GM19468 (cell line): ENCODE results near the gene AOC3.
"Not testable (repeated sequence)": the region's sequence is repeated elsewhere in the genome, so short reads cannot be mapped to it uniquely, and the experiment has no call there.

Source experiments
- ATAC-seq: cut with Tn5 transposase; IDR thresholded peaks from one replicate; pipeline ENCODE4 v1.9.1; 2021; ENCODE audit warnings: mild to moderate bottlenecking, moderate library complexity, moderate number of reproducible peaks; ENCODE audit not compliant: unreplicated experiment; ENCODE audit errors: extremely low read depth

Gene AOC3

GRCh38 chr17:42886283-42887176 lies 35.5 kb downstream of the AOC3 start:
- ATAC-seq = no peak

- ATAC-seq = no peak
These were observed 38.8 kb downstream of the AOC3 start for GRCh38 chr17:42889809-42890208.

- ATAC-seq = no peak
These were observed 40.6 kb downstream of the AOC3 start for GRCh38 chr17:42891539-42892152.

GRCh38 chr17:42893359-42893758 lies 42.4 kb downstream of the AOC3 start:
- no peak for ATAC-seq

- no peak for ATAC-seq
These were observed 43.5 kb downstream of the AOC3 start for GRCh38 chr17:42894283-42895184.

- ATAC-seq = no peak
These were observed 44.2 kb downstream of the AOC3 start for GRCh38 chr17:42895185-42895555.

GRCh38 chr17:42898147-42898811 lies 47.3 kb downstream of the AOC3 start:
- ATAC-seq = no peak

- ATAC-seq = not testable (repeated sequence)
These were observed 49.0 kb downstream of the AOC3 start for GRCh38 chr17:42899981-42900380.

- ATAC-seq = no peak
These were observed 49.7 kb downstream of the AOC3 start, which contains the start of gene G6PC1 for GRCh38 chr17:42900460-42901331. TSS of gene G6PC1 (plus strand) at chr17:42900799. CDS start at chr17:42900877, 78 bp downstream.

- no peak for ATAC-seq
These were observed 50.7 kb downstream of the AOC3 start for GRCh38 chr17:42901535-42902229.

GRCh38 chr17:42904110-42904469 lies 53.1 kb downstream of the AOC3 start:
- ATAC-seq = no peak

GRCh38 chr17:42906772-42907446 lies 55.9 kb downstream of the AOC3 start:
- no peak for ATAC-seq
